ES-I3 (cell line): ENCODE results near the gene TMEM270.
A peak's percentile ranks its signal among the peaks of the same experiment; 100 is the strongest.
"Not testable (repeated sequence)": the region's sequence is repeated elsewhere in the genome, so short reads cannot be mapped to it uniquely, and the experiment has no call there.

Experiments
- H3K36me3 ChIP-seq: 2 replicates; pipeline ENCODE4 v1.6.1; 2013; ENCODE audit warnings: mild to moderate bottlenecking, low read length, control low read depth, moderate library complexity; ENCODE audit not compliant: insufficient read depth
- H3K4me1 ChIP-seq: 2 replicates; pipeline ENCODE4 v1.6.1; 2013; ENCODE audit warnings: mild to moderate bottlenecking, control low read depth, low read length; ENCODE audit not compliant: insufficient read depth
- H3K9ac ChIP-seq: 2 replicates; pipeline ENCODE4 v1.6.1; 2013; ENCODE audit warnings: low read depth, mild to moderate bottlenecking, low read length, moderate library complexity
- H3K9me3 ChIP-seq: 2 replicates; pipeline ENCODE4 v1.6.1; 2013; ENCODE audit warnings: mild to moderate bottlenecking, low read length, moderate library complexity; ENCODE audit not compliant: control insufficient read depth, insufficient read depth

The TMEM270 gene

GRCh38 chr7:73828972-73829371 is 32.0 kb upstream of the TMEM270 start:
- Histone ChIP-seq H3K9me3 (no peaks in the 10 kb centered on the region; the same call in 1 of the 2 replicates), H3K9ac (no peak overlapping the region), H3K36me3 (no peaks in the 10 kb centered on the region), H3K4me1 (peaks cover 53% of the 10 kb centered on the region)

- H3K4me1 ChIP-seq = peaks cover 53% of the 10 kb centered on the region
- no peaks in the 10 kb centered on the region for H3K36me3 ChIP-seq
- H3K9ac ChIP-seq = no peak overlapping the region
- peaks cover 4% of the 10 kb centered on the region; the same call in 1 of the 2 replicates for H3K9me3 ChIP-seq
Observed at GRCh38 chr7:73829505-73829904, 31.5 kb upstream of the TMEM270 start.

GRCh38 chr7:73829921-73830680 is 30.9 kb upstream of the TMEM270 start:
- Histone ChIP-seq H3K9ac (no peak overlapping the region), H3K9me3 (peaks cover 6% of the 10 kb centered on the region; the same call in 1 of the 2 replicates), H3K4me1 (peaks cover 53% of the 10 kb centered on the region)

DNA sequence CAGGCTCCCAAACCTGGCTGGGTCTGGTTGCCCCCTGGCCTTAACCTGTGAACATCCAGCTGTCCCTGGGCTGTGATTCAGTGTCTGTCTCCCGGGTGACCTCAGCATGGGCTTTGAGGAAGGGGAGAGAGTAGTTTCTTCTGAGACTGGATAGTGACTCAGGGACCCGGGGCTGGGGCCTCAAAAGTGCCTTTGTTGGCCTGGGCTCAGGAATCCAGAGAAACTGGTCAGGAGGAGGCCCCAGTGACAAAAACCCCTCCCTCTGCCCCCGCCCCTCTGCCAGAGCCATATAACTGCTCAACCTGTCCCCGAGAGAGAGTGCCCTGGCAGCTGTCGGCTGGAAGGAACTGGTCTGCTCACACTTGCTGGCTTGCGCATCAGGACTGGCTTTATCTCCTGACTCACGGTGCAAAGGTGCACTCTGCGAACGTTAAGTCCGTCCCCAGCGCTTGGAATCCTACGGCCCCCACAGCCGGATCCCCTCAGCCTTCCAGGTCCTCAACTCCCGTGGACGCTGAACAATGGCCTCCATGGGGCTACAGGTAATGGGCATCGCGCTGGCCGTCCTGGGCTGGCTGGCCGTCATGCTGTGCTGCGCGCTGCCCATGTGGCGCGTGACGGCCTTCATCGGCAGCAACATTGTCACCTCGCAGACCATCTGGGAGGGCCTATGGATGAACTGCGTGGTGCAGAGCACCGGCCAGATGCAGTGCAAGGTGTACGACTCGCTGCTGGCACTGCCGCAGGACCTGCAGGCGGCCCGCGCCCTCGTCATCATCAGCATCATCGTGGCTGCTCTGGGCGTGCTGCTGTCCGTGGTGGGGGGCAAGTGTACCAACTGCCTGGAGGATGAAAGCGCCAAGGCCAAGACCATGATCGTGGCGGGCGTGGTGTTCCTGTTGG is 30.0 kb upstream of the TMEM270 start, which contains the start of gene CLDN4:
Gene CLDN4, plus strand, starts transcription at position 316 of the 903 bp plus-strand sequence. Its CDS starts 206 bp downstream, at position 522.
- peak within 1 kb of the TSS; percentile 46 for H3K9ac ChIP-seq
- no peaks in the 10 kb centered on the region for H3K36me3 ChIP-seq
- H3K4me1 ChIP-seq = peaks cover 53% of the 10 kb centered on the region
- peaks cover 6% of the 10 kb centered on the region; the same call in 1 of the 2 replicates for H3K9me3 ChIP-seq

More at GRCh38 chr7:73829921-73830680, 30.9 kb upstream of the TMEM270 start:
- no peaks in the 10 kb centered on the region for H3K36me3 ChIP-seq

GRCh38 chr7:73831584-73831833 is 29.4 kb upstream of the TMEM270 start:
- Histone ChIP-seq H3K36me3 (no peaks in the 10 kb centered on the region), H3K9ac (peak overlapping the region; percentile 46), H3K9me3 (peaks cover 6% of the 10 kb centered on the region; the same call in 1 of the 2 replicates), H3K4me1 (peaks cover 53% of the 10 kb centered on the region)

- Histone ChIP-seq H3K9ac (peak overlapping the region; percentile 46), H3K36me3 (no peaks in the 10 kb centered on the region), H3K4me1 (peaks cover 52% of the 10 kb centered on the region), H3K9me3 (peaks cover 6% of the 10 kb centered on the region; the same call in 1 of the 2 replicates)
Observed at GRCh38 chr7:73831834-73832651, 28.9 kb upstream of the TMEM270 start.

DNA sequence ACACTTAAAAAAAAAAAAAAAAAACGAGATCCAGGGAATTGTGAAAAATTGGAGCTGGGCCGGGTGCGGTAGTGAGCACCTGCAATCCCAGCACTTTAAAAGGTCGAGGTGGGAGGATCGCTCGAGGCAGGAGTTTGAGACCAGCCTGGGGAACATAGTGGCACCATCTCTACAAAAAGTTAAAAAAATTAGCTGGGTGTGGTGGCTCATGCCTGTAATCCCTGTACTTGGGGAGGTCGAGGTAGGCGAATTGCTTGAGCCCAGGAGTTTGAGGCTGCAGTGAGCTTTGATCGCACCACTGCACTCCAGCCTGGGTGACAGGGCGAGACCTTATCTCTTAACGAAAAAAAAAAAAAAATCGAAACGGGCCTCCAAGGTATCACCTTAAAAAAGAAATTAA is 28.2 kb upstream of the TMEM270 start:
- Histone ChIP-seq H3K9me3 (peaks cover 6% of the 10 kb centered on the region; the same call in 1 of the 2 replicates), H3K9ac (peak overlapping the region; percentile 18; the same call in 1 of the 2 replicates), H3K4me1 (peaks cover 45% of the 10 kb centered on the region), H3K36me3 (no peaks in the 10 kb centered on the region)

DNA sequence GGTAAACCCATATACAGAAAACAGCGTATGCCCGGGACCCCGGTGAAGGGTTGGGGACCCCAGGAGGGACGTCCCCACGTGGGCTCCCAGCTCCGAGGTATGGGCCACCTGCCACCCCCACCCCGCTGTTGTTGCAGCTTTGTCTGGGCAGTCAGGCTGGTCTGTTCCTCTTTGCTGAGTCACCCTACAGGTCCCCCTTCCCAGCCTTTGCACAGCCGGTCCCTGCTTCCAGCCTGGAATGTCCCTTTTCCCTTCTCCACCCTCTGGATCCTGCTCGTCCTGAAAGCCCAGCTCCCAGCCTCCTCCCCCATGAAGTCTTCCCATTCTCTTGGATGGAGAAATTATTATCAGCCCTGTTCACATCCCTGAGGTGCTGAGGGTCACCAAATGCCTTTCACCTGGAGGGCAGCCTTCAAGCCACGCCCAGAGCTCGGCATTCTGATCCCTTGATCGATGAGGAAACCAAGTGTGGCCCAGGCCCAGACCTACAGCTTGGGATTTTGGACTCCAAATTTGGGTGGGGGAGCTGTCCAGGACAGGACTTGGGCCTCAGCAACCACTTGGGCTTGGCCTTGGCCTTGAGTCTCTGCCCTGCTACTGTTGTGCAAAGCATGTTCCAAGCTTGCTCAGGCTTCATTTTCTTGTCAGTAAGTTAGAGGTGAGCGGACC is 27.6 kb upstream of the TMEM270 start:
- H3K4me1 ChIP-seq = peaks cover 41% of the 10 kb centered on the region

GRCh38 chr7:73834626-73835191 is 26.2 kb upstream of the TMEM270 start:
- Histone ChIP-seq H3K9me3 (peaks cover 6% of the 10 kb centered on the region; the same call in 1 of the 2 replicates), H3K36me3 (no peaks in the 10 kb centered on the region), H3K4me1 (peaks cover 29% of the 10 kb centered on the region), H3K9ac (no peak overlapping the region)

More for the DNA sequence above, 27.6 kb upstream of the TMEM270 start:
- Histone ChIP-seq H3K36me3 (no peaks in the 10 kb centered on the region), H3K9ac (peak overlapping the region; percentile 18; the same call in 1 of the 2 replicates), H3K9me3 (peaks cover 6% of the 10 kb centered on the region; the same call in 1 of the 2 replicates)

DNA sequence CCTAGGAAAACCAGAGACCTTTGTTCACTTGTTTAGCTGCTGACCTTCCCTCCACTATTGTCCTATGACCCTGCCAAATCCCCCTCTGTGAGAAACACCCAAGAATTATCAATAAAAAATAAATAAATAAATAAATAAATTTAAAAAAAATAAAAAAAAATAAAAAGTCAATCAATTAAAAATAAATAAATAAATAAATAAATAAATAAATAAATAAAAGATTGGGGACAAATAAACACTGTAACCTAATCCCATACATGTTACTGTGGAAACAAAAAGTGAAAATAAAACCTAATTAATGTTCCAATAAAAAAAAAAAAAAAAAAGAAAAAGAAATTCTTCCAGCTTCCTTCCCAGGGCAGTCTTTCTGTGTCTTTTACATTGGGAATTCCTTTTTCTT is 23.8 kb upstream of the TMEM270 start:
- not testable (repeated sequence) for H3K36me3 ChIP-seq, H3K9me3 ChIP-seq, H3K9ac ChIP-seq
- peaks cover 16% of the 10 kb centered on the region for H3K4me1 ChIP-seq

- peaks cover 6% of the 10 kb centered on the region; the same call in 1 of the 2 replicates for H3K9me3 ChIP-seq
- peaks cover 6% of the 10 kb centered on the region; the same call in 1 of the 2 replicates for H3K4me1 ChIP-seq
- H3K36me3 ChIP-seq = no peaks in the 10 kb centered on the region
- H3K9ac ChIP-seq = no peak overlapping the region
Observed at GRCh38 chr7:73838642-73839041, 22.3 kb upstream of the TMEM270 start.

- H3K9ac ChIP-seq = no peak overlapping the region
- no peaks in the 10 kb centered on the region for H3K36me3 ChIP-seq
- H3K9me3 ChIP-seq = peaks cover 4% of the 10 kb centered on the region; the same call in 1 of the 2 replicates
- H3K4me1 ChIP-seq = peaks cover 4% of the 10 kb centered on the region; the same call in 1 of the 2 replicates
Observed at GRCh38 chr7:73839290-73839689, 21.7 kb upstream of the TMEM270 start.
